ENCODE measurements around the gene PDXP.

PDXP gene

GRCh38 chr22:37703906-37704305, 45.4 kb downstream of the PDXP start:
- DNase-seq, result no peak

DNA sequence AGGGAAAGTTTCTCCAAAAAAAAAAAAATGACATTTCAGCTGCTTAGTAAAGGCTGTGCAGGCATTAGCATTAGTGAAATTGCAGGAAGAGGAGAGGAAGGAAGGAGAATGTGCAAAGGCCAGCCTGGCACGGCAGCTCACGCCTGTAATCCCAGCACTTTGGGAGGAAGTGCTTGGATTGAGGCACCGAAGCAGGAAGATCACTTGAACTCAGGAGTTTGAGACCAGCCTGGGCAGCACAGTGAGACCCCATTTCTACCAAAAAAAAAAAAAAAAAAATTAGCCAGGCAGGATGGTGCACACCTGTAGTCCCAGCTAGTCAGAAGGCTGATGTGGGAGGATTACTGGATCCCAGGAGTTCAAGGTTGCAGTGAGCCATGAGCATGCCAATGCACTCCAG, 46.1 kb downstream of the PDXP start:
- no peak for DNase-seq

DNA sequence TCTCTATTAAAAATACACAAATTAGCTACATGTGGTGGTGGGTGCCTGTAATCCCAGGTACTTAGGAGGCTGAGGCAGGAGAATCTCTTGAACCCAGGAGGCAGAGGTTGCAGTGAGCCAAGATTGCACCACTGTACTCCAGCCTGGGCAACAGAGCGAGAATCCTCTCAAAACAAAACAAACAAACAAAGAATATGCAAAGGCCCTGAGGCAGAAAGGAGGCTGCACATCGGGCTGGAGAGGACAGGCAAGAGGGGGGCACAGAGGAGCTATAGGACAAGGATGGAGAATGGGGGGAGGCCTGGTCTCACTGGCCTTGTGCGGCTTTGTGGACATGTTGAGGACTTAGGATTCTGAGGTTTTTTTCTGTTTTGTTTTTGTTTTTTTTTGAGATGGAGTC, 46.7 kb downstream of the PDXP start:
- no peak for DNase-seq

GRCh38 chr22:37708580-37709444, 50.3 kb downstream of the PDXP start:
- no peak for DNase-seq

GRCh38 chr22:37709445-37709765, 50.9 kb downstream of the PDXP start:
- DNase-seq, result no peak

GRCh38 chr22:37710675-37711074, 52.2 kb downstream of the PDXP start:
- no peak for DNase-seq

- DNase-seq, result no peak
Observed at GRCh38 chr22:37711490-37711889, 53.0 kb downstream of the PDXP start.

DNA sequence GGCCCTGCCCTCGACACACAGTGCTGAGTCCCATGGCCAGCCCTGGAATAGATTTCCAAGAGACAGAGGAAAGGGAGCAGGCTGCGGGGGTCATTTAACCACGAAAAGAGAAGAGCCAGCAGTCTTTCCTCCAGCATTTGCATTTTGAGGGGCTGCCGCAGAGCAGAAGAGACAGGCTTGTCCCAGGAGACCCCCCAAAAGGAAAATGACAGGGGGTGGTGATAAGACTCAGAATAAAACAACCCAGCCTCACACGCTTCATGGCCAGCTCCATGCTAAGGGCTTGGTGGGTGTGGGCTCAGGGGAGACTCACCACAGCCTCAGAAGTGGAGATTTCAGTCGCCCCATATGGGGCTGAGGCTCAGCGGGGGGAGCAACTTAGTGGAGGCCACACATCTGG, 55.2 kb downstream of the PDXP start:
- no peak for DNase-seq

- DNase-seq, result no peak
Observed at GRCh38 chr22:37714634-37715033, 56.1 kb downstream of the PDXP start.

- DNase-seq, result no peak
Observed at GRCh38 chr22:37715760-37716159, 57.2 kb downstream of the PDXP start.

Measured in NCI-H524 treated with DMSO at 0.1 percent for 48 hours (cell line).